ENCODE results near the gene SKOR2. TPM values are rescaled to one million over a fixed set of nuclear protein-coding genes. Genes with fewer than 3 reads are reported as not detected.

SKOR2 gene
- total and polyA plus RNA-seq, 2 of the 13 experiments (the other 11 are each of a cell fraction or from before 2014, with no cell fraction given) = not detected

DNA sequence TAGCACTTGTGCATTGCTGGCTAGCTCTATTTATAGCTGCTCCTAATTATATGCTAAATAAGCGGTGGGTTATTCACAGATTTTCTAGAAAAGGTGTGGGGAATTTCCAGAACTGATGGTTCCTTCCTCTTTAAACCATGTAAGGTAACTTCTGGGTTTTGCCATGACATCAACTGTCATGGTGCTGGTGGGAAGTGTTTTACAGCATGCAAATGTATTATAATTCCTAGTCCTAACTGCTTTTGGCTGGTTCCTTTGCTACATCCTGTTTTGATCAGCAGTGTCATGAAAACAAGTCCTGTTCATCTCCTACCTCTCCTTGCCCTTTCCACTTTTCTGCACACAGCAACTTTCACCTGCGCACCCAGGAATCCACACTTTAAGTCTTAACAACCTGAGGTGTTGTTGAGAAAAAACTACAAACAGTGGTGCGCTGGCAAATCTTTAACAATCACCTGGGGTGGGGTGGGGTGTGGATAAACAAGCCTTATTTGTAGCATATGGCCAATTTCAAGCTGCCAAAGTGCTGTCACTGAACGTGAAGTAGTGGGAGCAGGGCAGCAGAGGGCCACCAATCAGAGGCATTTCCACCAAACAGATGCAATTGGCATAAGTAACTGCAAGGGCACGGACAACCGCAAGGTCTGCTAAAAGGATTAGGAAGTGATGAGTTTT is 33.4 kb upstream of the SKOR2 start:
- no peak for FAIRE-seq
- TF ChIP-seq CEBPB (IDR thresholded peaks at IDR 0.05; ENCODE audit: borderline replicate concordance, low read depth, low read length) (no peak), ZFP90 (CRISPR knock-in tag; IDR thresholded peaks at IDR 0.05; ENCODE audit: borderline replicate concordance) (no peak), CHD2 (IDR thresholded peaks at IDR 0.05; ENCODE audit: low read depth, low read length) (no peak), TGIF2 (CRISPR knock-in tag; IDR thresholded peaks at IDR 0.05) (no peak), ZNF441 (CRISPR knock-in tag; IDR thresholded peaks at IDR 0.05; ENCODE audit: borderline replicate concordance) (no peak), MXI1 (IDR thresholded peaks at IDR 0.05; ENCODE audit: borderline replicate concordance, low read depth, low read length) (no peak), ZMYM4 (CRISPR knock-in tag; IDR thresholded peaks at IDR 0.05) (no peak), ZNF570 (CRISPR knock-in tag; IDR thresholded peaks at IDR 0.05; ENCODE audit: borderline replicate concordance) (no peak)
- TF ChIP-seq, protein P1, sequence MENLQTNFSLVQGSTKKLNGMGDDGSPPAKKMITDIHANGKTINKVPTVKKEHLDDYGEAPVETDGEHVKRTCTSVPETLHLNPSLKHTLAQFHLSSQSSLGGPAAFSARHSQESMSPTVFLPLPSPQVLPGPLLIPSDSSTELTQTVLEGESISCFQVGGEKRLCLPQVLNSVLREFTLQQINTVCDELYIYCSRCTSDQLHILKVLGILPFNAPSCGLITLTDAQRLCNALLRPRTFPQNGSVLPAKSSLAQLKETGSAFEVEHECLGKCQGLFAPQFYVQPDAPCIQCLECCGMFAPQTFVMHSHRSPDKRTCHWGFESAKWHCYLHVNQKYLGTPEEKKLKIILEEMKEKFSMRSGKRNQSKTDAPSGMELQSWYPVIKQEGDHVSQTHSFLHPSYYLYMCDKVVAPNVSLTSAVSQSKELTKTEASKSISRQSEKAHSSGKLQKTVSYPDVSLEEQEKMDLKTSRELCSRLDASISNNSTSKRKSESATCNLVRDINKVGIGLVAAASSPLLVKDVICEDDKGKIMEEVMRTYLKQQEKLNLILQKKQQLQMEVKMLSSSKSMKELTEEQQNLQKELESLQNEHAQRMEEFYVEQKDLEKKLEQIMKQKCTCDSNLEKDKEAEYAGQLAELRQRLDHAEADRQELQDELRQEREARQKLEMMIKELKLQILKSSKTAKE (CRISPR knock-in tag; IDR thresholded peaks at IDR 0.05; ENCODE audit: borderline replicate concordance) = no peak
- TF ChIP-seq, protein P2, sequence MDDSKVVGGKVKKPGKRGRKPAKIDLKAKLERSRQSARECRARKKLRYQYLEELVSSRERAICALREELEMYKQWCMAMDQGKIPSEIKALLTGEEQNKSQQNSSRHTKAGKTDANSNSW (CRISPR knock-in tag; IDR thresholded peaks at IDR 0.05; ENCODE audit: borderline replicate concordance) = no peak
- TF ChIP-seq, protein P3, sequence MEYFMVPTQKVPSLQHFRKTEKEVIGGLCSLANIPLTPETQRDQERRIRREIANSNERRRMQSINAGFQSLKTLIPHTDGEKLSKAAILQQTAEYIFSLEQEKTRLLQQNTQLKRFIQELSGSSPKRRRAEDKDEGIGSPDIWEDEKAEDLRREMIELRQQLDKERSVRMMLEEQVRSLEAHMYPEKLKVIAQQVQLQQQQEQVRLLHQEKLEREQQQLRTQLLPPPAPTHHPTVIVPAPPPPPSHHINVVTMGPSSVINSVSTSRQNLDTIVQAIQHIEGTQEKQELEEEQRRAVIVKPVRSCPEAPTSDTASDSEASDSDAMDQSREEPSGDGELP (IDR thresholded peaks at IDR 0.05; ENCODE audit: borderline replicate concordance, low read depth) = no peak
- H3K27me3 ChIP-seq (ENCODE audit: control insufficient read depth in 1 of 2, insufficient read depth in 2 of 2, low read length in 2 of 2) = no peaks in the 10 kb centered on the region; a peak in 1 of 5 replicates

More for the DNA sequence above, 33.4 kb upstream of the SKOR2 start:
- Histone ChIP-seq H4K20me1 (ENCODE audit: insufficient read depth, low read length) (no peaks in the 10 kb centered on the region), H3K9me3 (ENCODE audit: low read length) (no peaks in the 10 kb centered on the region), H3K79me2 (ENCODE audit: insufficient read depth, low read length) (no peaks in the 10 kb centered on the region), H3K4me2 (ENCODE audit: low read depth, low read length) (no peak overlapping the region), H3K9ac (ENCODE audit: insufficient read depth, low read depth, low read length) (no peak overlapping the region), H2AFZ (ENCODE audit: low read length) (no peak overlapping the region), H3K36me3 (replicated peaks in 1 of 2; ENCODE audit: control insufficient read depth in 1 of 2, insufficient read depth in 2 of 2, low read length in 2 of 2) (no peaks in the 10 kb centered on the region), H3K4me1 (ENCODE audit: insufficient read depth, low read length) (peaks cover 5% of the 10 kb centered on the region; the same call in 1 of the 2 replicates), H3K27ac (ENCODE audit: extremely low read length, insufficient read depth, low read length) (no peak overlapping the region), H3K4me3 (replicated peaks in 1 of 3; ENCODE audit: insufficient read depth in 1 of 3, low read depth in 2 of 3, low read length in 3 of 3) (no peak overlapping the region)
- ATAC-seq (no peak), DNase-seq (ENCODE audit: low spot score) (no peak)
- 9% methylated on average over 6 of the region's 6 CpGs for WGBS (ENCODE audit: low lambda C conversion rate)
- intact Hi-C loops (cut with micrococcal nuclease; ENCODE audit: unreplicated experiment) = loop anchor here (10.0 kb wide), 1 partner anchor 460 kb away; no protein-coding TSS in a partner anchor
- ChIA-PET CTCF (ENCODE audit: low intra/inter-chr PET ratio, low total read pairs) (no interaction called here), POLR2A (no interaction called here)
- in situ Hi-C loops (cut with HindIII; ENCODE audit: extremely low pct_ligation_motif_present, low pct_unique_long_range_greater_than_20kb) = no loop called here
- BruUV-seq (replicated peaks) = no TSS peak

Measured in HepG2 (cell line).